H54 (cell line): ENCODE measurements around the gene SUPT6H.
"Not testable (repeated sequence)": the region's sequence is repeated elsewhere in the genome, so short reads cannot be mapped to it uniquely, and the experiment has no call there.

Experiments
- DNase-seq: peaks from one replicate; pipeline ENCODE4 v3.0.0; 2011; ENCODE audit warnings: low spot score, mixed read lengths; ENCODE audit not compliant: insufficient read length
- FAIRE-seq: peaks from 3 replicates; lab custom pipeline; 2011; peaks lifted over from hg19 to GRCh38; lab: Jason Lieb, UNC
- POLR2A ChIP-seq: IDR thresholded peaks from 2 replicates; pipeline ENCODE4 v1.6.1; 2011; ENCODE audit warnings: low read depth, mild to moderate bottlenecking, low read length

Gene SUPT6H

GRCh38 chr17:28724500-28725165 is 62.6 kb downstream of the SUPT6H start:
- no peak for TF ChIP-seq POLR2A
- FAIRE-seq (no peak), DNase-seq (no peak)

GRCh38 chr17:28725166-28725659 is 63.2 kb downstream of the SUPT6H start:
- FAIRE-seq (no peak), DNase-seq (no peak)
- TF ChIP-seq POLR2A, result no peak; the same call in 1 of the 2 replicates

- no peak for FAIRE-seq
These were observed 63.7 kb downstream of the SUPT6H start for GRCh38 chr17:28725660-28726225.

GRCh38 chr17:28726226-28726626 is 64.2 kb downstream of the SUPT6H start, which contains the start of gene TLCD1:
Gene TLCD1, minus strand, starts transcription at chr17:28726233. Its CDS starts 136 bp downstream, at chr17:28726097.
- no peak for TF ChIP-seq POLR2A
- no peak for FAIRE-seq
- peak; percentile 73 for DNase-seq

More at GRCh38 chr17:28725660-28726225, 63.7 kb downstream of the SUPT6H start:
- peak; percentile 83 for DNase-seq
- TF ChIP-seq POLR2A, result peak; percentile 78

- DNase-seq (peak; percentile 95), FAIRE-seq (no peak)
- TF ChIP-seq POLR2A, result no peak; the same call in 1 of the 2 replicates
These were observed 64.9 kb downstream of the SUPT6H start for GRCh38 chr17:28726627-28727491.

- DNase-seq, result peak; percentile 93
- FAIRE-seq, result no peak
- TF ChIP-seq POLR2A, result peak; percentile 68
These were observed 66.6 kb downstream of the SUPT6H start, which contains the start of gene NEK8 for GRCh38 chr17:28728364-28729200. Gene NEK8, plus strand, starts transcription at chr17:28728788. Its CDS starts 26 bp downstream, at chr17:28728814.

- no peak for TF ChIP-seq POLR2A
- DNase-seq (no peak), FAIRE-seq (no peak)
These were observed 67.9 kb downstream of the SUPT6H start for GRCh38 chr17:28729950-28730330.

GRCh38 chr17:28733346-28733745 is 71.3 kb downstream of the SUPT6H start:
- DNase-seq (no peak), FAIRE-seq (no peak)
- TF ChIP-seq POLR2A, result no peak

- no peak for TF ChIP-seq POLR2A
- FAIRE-seq, result no peak
- no peak for DNase-seq
These were observed 72.8 kb downstream of the SUPT6H start for GRCh38 chr17:28734712-28735241.

GRCh38 chr17:28735242-28735722 is 73.3 kb downstream of the SUPT6H start:
- DNase-seq, result peak; percentile 67
- FAIRE-seq, result no peak
- no peak for TF ChIP-seq POLR2A

GRCh38 chr17:28735913-28736769 is 74.1 kb downstream of the SUPT6H start:
- FAIRE-seq, DNase-seq: not testable (repeated sequence)

- no peak for DNase-seq
- no peak for FAIRE-seq
- TF ChIP-seq POLR2A, result no peak
These were observed 75.3 kb downstream of the SUPT6H start for GRCh38 chr17:28737316-28737715.
